Peyer's patch (tissue), 4 donors: ENCODE results near the gene SLMAP.

Experiments used
- CTCF ChIP-seq, 6 experiments: fragments of 450-650 bp in 4 of 6; fragments of 200-600 bp in 2 of 6; sonication (generic) in 1 of 6; IDR thresholded peaks; one replicate each; pipeline ENCODE4 v1.5.1; 2017 to 2019; ENCODE audit warnings: antibody characterized with exemption in 6 of 6, mild to moderate bottlenecking in 3 of 6, moderate library complexity in 1 of 6
- POLR2A ChIP-seq, 2 donors: fragments of 450-650 bp; IDR thresholded peaks; one replicate each; pipeline ENCODE4 v1.5.1; 2017; ENCODE audit warnings: antibody characterized with exemption in 2 of 2, mild to moderate bottlenecking in 2 of 2, moderate library complexity in 2 of 2

GRCh38 chr3:57810048-57810447 lies 53.9 kb downstream of the SLMAP start:
- no peak for TF ChIP-seq CTCF (IDR thresholded peaks at IDR 0.05)
- TF ChIP-seq POLR2A (IDR thresholded peaks at IDR 0.05): no peak
